NCI-H2081 treated with DMSO at 0.1 percent for 48 hours (cell line): ENCODE measurements around the gene SF3B2.
"Not testable (repeated sequence)": the region's sequence is repeated elsewhere in the genome, so short reads cannot be mapped to it uniquely, and the experiment has no call there.

Experiments
- DNase-seq: peaks from one replicate; lab custom pipeline; 2025; lab: John Stamatoyannopoulos, UW

Gene SF3B2

GRCh38 chr11:66072081-66072480 lies 19.9 kb downstream of the SF3B2 start:
- no peak for DNase-seq

GRCh38 chr11:66072518-66072917 lies 20.4 kb downstream of the SF3B2 start:
- no peak for DNase-seq

GRCh38 chr11:66073669-66074068 lies 21.5 kb downstream of the SF3B2 start:
- DNase-seq: no peak

GRCh38 chr11:66075273-66075672 lies 23.1 kb downstream of the SF3B2 start:
- DNase-seq: no peak

- DNase-seq: no peak
Measured at GRCh38 chr11:66076561-66076960, 24.4 kb downstream of the SF3B2 start.

- no peak for DNase-seq
Measured at GRCh38 chr11:66077927-66078326, 25.8 kb downstream of the SF3B2 start.

GRCh38 chr11:66078949-66079348 lies 26.8 kb downstream of the SF3B2 start:
- DNase-seq: not testable (repeated sequence)

GRCh38 chr11:66080055-66080817 lies 28.1 kb downstream of the SF3B2 start:
- DNase-seq: no peak

GRCh38 chr11:66081505-66081904 lies 29.3 kb downstream of the SF3B2 start:
- no peak for DNase-seq

- no peak for DNase-seq
Measured at GRCh38 chr11:66082946-66083698, 31.0 kb downstream of the SF3B2 start.

GRCh38 chr11:66083767-66084166 lies 31.6 kb downstream of the SF3B2 start:
- DNase-seq: no peak

GRCh38 chr11:66084821-66085475 lies 32.8 kb downstream of the SF3B2 start:
- no peak for DNase-seq

- no peak for DNase-seq
Measured at GRCh38 chr11:66087148-66087908, 35.2 kb downstream of the SF3B2 start.

- no peak for DNase-seq
Measured at GRCh38 chr11:66089067-66089466, 36.9 kb downstream of the SF3B2 start.

GRCh38 chr11:66090288-66090687 lies 38.1 kb downstream of the SF3B2 start:
- no peak for DNase-seq

- DNase-seq: not testable (repeated sequence)
Measured at GRCh38 chr11:66092125-66092524, 40.0 kb downstream of the SF3B2 start.

GRCh38 chr11:66099746-66100145 lies 47.6 kb downstream of the SF3B2 start:
- not testable (repeated sequence) for DNase-seq

- DNase-seq: peak; percentile 15
Measured at GRCh38 chr11:66100272-66101065, 48.3 kb downstream of the SF3B2 start.

- no peak for DNase-seq
Measured at GRCh38 chr11:66101066-66101464, 48.9 kb downstream of the SF3B2 start.

GRCh38 chr11:66104057-66104638 lies 52.0 kb downstream of the SF3B2 start:
- DNase-seq: no peak
